Esophagus squamous epithelium (tissue), 5 donors: ENCODE results near the gene CFAP65. TPM values are rescaled to one million over a fixed set of nuclear protein-coding genes. Genes with fewer than 3 reads are reported as not detected.
A peak's percentile ranks its signal among the peaks of the same experiment; 100 is the strongest.

ENCODE experiments used
- DNase-seq: peaks from one replicate; lab custom pipeline; 2025; lab: John Stamatoyannopoulos, UW
- H3K27ac ChIP-seq, 4 donors: fragments of 200-600 bp; sonication (generic); one replicate each; pipeline ENCODE4 v1.5.1; 2016 to 2019; ENCODE audit warnings: mild to moderate bottlenecking in 1 of 4
- H3K27me3 ChIP-seq, 4 donors: fragments of 200-600 bp; sonication (generic); 1 replicate in 3 of 4; 2 replicates in 1 of 4; pipeline versions ENCODE4 v1.5.1 to v1.6.0; 2017 to 2021; ENCODE audit warnings: antibody characterized with exemption in 1 of 4
- H3K36me3 ChIP-seq, 3 donors: fragments of 200-600 bp; sonication (generic); one replicate each; pipeline ENCODE4 v1.5.1; 2016 to 2019
- H3K4me1 ChIP-seq, 3 donors: fragments of 200-600 bp; sonication (generic); one replicate each; pipeline ENCODE4 v1.5.1; 2017 to 2019
- H3K4me3 ChIP-seq, 4 donors: fragments of 200-600 bp; sonication (generic); 1 replicate in 3 of 4; 2 replicates in 1 of 4; pipeline ENCODE4 v1.5.1; 2016 to 2019; ENCODE audit warnings: mild to moderate bottlenecking in 2 of 4, moderate library complexity in 1 of 4
- H3K9me3 ChIP-seq, 3 donors: fragments of 200-600 bp; sonication (generic); one replicate each; pipeline ENCODE4 v1.5.1; 2016 to 2019
- CTCF ChIP-seq, 6 experiments: fragments of 450-650 bp in 4 of 6; fragments of 200-600 bp in 2 of 6; sonication (generic) in 2 of 6; IDR thresholded peaks; one replicate each; pipeline ENCODE4 v1.5.1; 2016 to 2019; ENCODE audit warnings: antibody characterized with exemption in 6 of 6, mild to moderate bottlenecking in 4 of 6, moderate library complexity in 4 of 6
- POLR2A ChIP-seq, 4 donors: fragments of 450-650 bp; IDR thresholded peaks; one replicate each; pipeline ENCODE4 v1.6.1; 2017; ENCODE audit warnings: antibody characterized with exemption in 4 of 4, mild to moderate bottlenecking in 4 of 4, moderate library complexity in 3 of 4
- WGBS, 2 donors: methylation state at CpG; one replicate each; pipeline ENCODE4 v1.1.5; 2018; 5-methylcytosine and 5-hydroxymethylcytosine counted together
- intact Hi-C: fragments of 100-400 bp; cut with DNase I; formaldehyde crosslinking; loops from one replicate; pipeline ENCODE4 v1.15.0; 2022
- total RNA-seq, 4 donors: library from RNA; depleted of rRNA; stranded (reverse); fragments of >200 nt; gene quantifications; one replicate each; pipeline ENCODE4 v1.1.0, GENCODE V29; 2016
- donor health status: DM: yes; HTN: yes; CAD: no.

CFAP65 gene
- total RNA-seq, 4 donors from 2014 or later, result 0.19 TPM; not detected in 3

- Histone ChIP-seq H3K27me3 (peaks cover 15 to 84% (median 44%) of the 10 kb centered on the region in 4 donors), H3K27ac (no peak within 1 kb of the TSS), H3K36me3 (no peaks in the 10 kb centered on the region), H3K4me3 (peak within 1 kb of the TSS in 3 of 4 donors; percentile 10 to 57 (median 41)), H3K9me3 (no peaks in the 10 kb centered on the region), H3K4me1 (peaks cover 34 to 46% (median 40%) of the 10 kb centered on the region in 3 donors)
- WGBS, 2 donors, result 8 to 10% methylated on average over 8 to 15 of the region's 76 CpGs
- intact Hi-C loops, result no loop called here
- no peak for TF ChIP-seq CTCF (IDR thresholded peaks at IDR 0.05)
- TF ChIP-seq POLR2A (IDR thresholded peaks at IDR 0.05), result no peak
- no peak for DNase-seq
Measured at GRCh38 chr2:219060821-219061791, 19.8 kb upstream of the CFAP65 start, which contains the start of gene IHH. TSS of gene IHH (minus strand) at chr2:219060921. CDS start at chr2:219060467, 454 bp downstream.

GRCh38 chr2:219059725-219060682 lies 18.7 kb upstream of the CFAP65 start:
- Histone ChIP-seq H3K27ac (no peak overlapping the region), H3K4me1 (peaks cover 34 to 46% (median 40%) of the 10 kb centered on the region in 3 donors), H3K4me3 (peak overlapping the region in 2 of 4 donors; percentile 41 to 57), H3K36me3 (no peaks in the 10 kb centered on the region), H3K9me3 (no peaks in the 10 kb centered on the region), H3K27me3 (peaks cover 15 to 95% (median 44%) of the 10 kb centered on the region in 4 donors)
- DNase-seq, result no peak
- no CpG with 5 or more reads among the region's 81 CpGs for WGBS, 2 donors
- TF ChIP-seq POLR2A (IDR thresholded peaks at IDR 0.05) (no peak), CTCF (IDR thresholded peaks at IDR 0.05) (no peak)
- intact Hi-C loops, result loop anchor here (5.0 to 10.0 kb wide), 2 partner anchors 92 to 245 kb away; partner anchors contain the start of gene PTPRN

- 5 to 6% methylated on average over 7 to 10 of the region's 17 CpGs for WGBS, 2 donors
- H3K9me3 ChIP-seq, result no peaks in the 10 kb centered on the region
- TF ChIP-seq POLR2A (IDR thresholded peaks at IDR 0.05) (no peak), CTCF (IDR thresholded peaks at IDR 0.05) (no peak)
- no peaks in the 10 kb centered on the region for H3K36me3 ChIP-seq
- peak overlapping the region in 2 of 4 donors; percentile 41 to 57 for H3K4me3 ChIP-seq
- peaks cover 34 to 46% (median 40%) of the 10 kb centered on the region in 3 donors for H3K4me1 ChIP-seq
- DNase-seq, result no peak
- intact Hi-C loops, result loop anchor here (5.0 to 10.0 kb wide), 2 partner anchors 93 to 245 kb away; partner anchors contain the start of gene PTPRN
- peaks cover 15 to 99% (median 44%) of the 10 kb centered on the region in 4 donors for H3K27me3 ChIP-seq
- no peak overlapping the region for H3K27ac ChIP-seq
Measured at GRCh38 chr2:219059375-219059724, 18.0 kb upstream of the CFAP65 start.

- DNase-seq, result no peak
- TF ChIP-seq POLR2A (IDR thresholded peaks at IDR 0.05), result no peak
- no peak for TF ChIP-seq CTCF (IDR thresholded peaks at IDR 0.05)
- H3K4me3 ChIP-seq, result peak overlapping the region in 2 of 4 donors; percentile 41 to 57
- intact Hi-C loops, result loop anchor here (5.0 to 10.0 kb wide), 2 partner anchors 94 to 246 kb away; partner anchors contain the start of gene PTPRN
- H3K4me1 ChIP-seq, result peaks cover 34 to 46% (median 40%) of the 10 kb centered on the region in 3 donors
- H3K27ac ChIP-seq, result no peak overlapping the region
- H3K36me3 ChIP-seq, result no peaks in the 10 kb centered on the region
- H3K27me3 ChIP-seq, result peaks cover 15 to 98% (median 44%) of the 10 kb centered on the region in 4 donors
- no peaks in the 10 kb centered on the region for H3K9me3 ChIP-seq
- WGBS, 2 donors, result 0 to 4% methylated on average over 1 to 11 of the region's 42 CpGs
Measured at GRCh38 chr2:219058541-219059374, 17.4 kb upstream of the CFAP65 start.
